ENCODE data around the gene TMEM120A. TPM values are rescaled to one million over a fixed set of nuclear protein-coding genes. Genes with fewer than 3 reads are reported as not detected.
A peak's percentile ranks its signal among the peaks of the same experiment; 100 is the strongest.
"Not testable (repeated sequence)": the region's sequence is repeated elsewhere in the genome, so short reads cannot be mapped to it uniquely, and the experiment has no call there.

TMEM120A gene
- 21.6 and 34.7 TPM in 2 replicates for total RNA-seq

DNA sequence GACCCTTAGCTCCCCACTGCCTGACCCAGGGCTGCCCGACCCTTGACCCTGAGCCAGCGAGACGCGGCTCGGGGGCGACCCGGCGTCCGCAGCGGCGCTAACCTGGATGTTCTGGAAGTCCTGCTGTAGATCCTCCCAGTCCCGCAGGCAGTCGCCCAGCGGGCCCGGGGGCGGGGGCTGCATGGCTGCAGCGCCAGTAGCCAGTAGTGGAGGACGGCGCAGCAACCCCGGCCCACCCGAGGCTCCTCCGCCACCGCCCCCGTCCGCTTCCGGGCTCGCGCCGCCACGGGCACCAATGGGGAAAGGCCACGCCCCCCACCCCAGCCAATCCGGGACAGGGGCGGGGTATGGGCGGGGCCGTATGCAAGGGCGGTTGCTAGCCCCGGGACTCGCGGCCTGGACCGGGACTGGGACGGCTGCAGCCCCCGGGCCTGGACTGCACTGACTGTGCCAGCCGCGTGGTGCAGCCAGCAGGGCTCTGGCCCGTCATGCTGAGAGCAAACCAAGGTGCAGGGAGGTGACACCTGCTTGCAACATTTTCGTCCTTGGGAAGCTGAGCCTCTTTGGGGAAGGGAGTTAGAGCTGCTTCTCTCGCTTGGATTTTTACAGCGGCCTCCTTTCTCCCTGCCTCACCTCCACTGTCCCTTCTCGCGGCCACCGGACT is at the start of gene TMEM120A:
Gene TMEM120A (minus strand): TSS at position 208 of the 664 bp plus-strand sequence. CDS start 25 bp downstream, at position 183.
- peak within 1 kb of the TSS; percentile 88 for H3K4me3 ChIP-seq (ENCODE audit: low read depth, low read length)
- H3K27me3 ChIP-seq (ENCODE audit: control insufficient read depth, insufficient read depth, low read length), result no peaks in the 10 kb centered on the region
- peak; percentile 72 for DNase-seq (ENCODE audit: low read depth)
- no peak for FAIRE-seq
- peaks cover 2% of the 10 kb centered on the region for H3K36me3 ChIP-seq (ENCODE audit: control insufficient read depth, insufficient read depth, low read length)
- TF ChIP-seq, protein P1, sequence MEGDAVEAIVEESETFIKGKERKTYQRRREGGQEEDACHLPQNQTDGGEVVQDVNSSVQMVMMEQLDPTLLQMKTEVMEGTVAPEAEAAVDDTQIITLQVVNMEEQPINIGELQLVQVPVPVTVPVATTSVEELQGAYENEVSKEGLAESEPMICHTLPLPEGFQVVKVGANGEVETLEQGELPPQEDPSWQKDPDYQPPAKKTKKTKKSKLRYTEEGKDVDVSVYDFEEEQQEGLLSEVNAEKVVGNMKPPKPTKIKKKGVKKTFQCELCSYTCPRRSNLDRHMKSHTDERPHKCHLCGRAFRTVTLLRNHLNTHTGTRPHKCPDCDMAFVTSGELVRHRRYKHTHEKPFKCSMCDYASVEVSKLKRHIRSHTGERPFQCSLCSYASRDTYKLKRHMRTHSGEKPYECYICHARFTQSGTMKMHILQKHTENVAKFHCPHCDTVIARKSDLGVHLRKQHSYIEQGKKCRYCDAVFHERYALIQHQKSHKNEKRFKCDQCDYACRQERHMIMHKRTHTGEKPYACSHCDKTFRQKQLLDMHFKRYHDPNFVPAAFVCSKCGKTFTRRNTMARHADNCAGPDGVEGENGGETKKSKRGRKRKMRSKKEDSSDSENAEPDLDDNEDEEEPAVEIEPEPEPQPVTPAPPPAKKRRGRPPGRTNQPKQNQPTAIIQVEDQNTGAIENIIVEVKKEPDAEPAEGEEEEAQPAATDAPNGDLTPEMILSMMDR (IDR thresholded peaks at IDR 0.05; ENCODE audit: insufficient read depth, low read length, severe bottlenecking), result peak; percentile 4

DNA sequence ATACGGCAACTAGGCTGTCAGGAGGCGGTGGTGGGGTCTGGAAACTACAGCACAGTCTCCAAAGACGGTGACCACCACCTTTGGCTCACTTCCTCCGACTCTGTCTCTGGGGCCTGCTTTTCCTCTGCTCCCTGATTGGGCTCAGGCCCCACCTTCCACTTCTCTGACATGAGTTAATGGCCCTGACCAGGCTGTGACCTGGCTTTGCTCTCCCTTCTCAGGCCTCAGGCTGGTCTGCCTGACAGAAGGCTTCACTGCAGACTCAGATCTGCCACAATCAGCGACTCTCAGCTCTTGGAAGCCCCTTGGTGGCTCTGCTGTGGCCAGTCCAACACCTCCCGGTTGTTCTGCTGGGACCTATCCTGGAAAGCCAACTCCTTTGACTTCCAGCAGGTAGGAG is 45.7 kb upstream of the TMEM120A start:
- H3K36me3 ChIP-seq (ENCODE audit: control insufficient read depth, insufficient read depth, low read length), result peaks cover 4% of the 10 kb centered on the region
- DNase-seq (ENCODE audit: low read depth), result no peak
- H3K4me3 ChIP-seq (ENCODE audit: low read depth, low read length), result no peak overlapping the region
- TF ChIP-seq, protein P1 (IDR thresholded peaks at IDR 0.05; ENCODE audit: insufficient read depth, low read length, severe bottlenecking), result no peak
- FAIRE-seq, result no peak
- no peaks in the 10 kb centered on the region for H3K27me3 ChIP-seq (ENCODE audit: control insufficient read depth, insufficient read depth, low read length)

DNA sequence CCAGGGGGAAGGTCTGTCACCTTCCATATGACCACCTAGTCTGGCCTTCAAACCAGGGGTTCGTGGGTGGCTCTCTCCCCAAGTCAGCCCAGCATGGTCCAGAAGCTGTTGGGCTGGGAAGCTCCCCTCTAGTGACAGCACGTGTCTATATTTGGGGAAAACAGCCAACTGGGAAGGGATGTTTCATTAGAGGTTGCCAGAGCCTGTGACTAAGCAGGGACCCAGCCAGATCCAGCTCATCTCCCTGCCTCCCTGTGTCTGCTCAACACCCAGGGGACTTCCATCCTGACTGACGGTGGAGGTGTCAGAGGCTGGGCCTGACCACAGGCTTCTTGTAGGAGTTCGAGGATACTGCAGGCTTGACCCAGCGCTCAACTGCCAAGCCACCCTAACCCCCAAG is 42.9 kb upstream of the TMEM120A start:
- TF ChIP-seq, protein P1 (IDR thresholded peaks at IDR 0.05; ENCODE audit: insufficient read depth, low read length, severe bottlenecking), result no peak
- H3K36me3 ChIP-seq (ENCODE audit: control insufficient read depth, insufficient read depth, low read length), result peaks cover 4% of the 10 kb centered on the region
- DNase-seq (ENCODE audit: low read depth) (no peak), FAIRE-seq (no peak)
- H3K27me3 ChIP-seq (ENCODE audit: control insufficient read depth, insufficient read depth, low read length), result no peaks in the 10 kb centered on the region
- no peak overlapping the region for H3K4me3 ChIP-seq (ENCODE audit: low read depth, low read length)

DNA sequence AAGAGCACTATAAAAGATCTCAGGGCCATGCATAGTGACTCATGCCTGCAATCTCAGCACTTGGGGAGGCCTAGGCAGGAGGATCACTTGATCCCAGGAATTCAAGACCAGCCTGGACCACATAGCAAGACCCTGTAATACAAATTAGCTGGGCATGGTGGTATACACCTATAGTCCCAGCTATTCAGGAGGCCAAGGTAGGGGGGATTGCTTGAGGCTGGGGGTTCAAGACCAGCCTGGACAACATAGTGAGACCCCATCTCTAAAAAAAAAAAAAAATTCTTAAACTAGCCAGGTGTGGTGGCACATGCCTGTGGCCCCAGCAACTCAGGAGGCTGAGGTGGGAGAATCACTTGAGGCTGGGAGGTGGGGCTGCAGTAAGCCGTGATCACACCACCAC is 37.6 kb upstream of the TMEM120A start:
- Histone ChIP-seq H3K36me3 (ENCODE audit: control insufficient read depth, insufficient read depth, low read length) (peaks cover 5% of the 10 kb centered on the region), H3K4me3 (ENCODE audit: low read depth, low read length) (no peak overlapping the region), H3K27me3 (ENCODE audit: control insufficient read depth, insufficient read depth, low read length) (no peaks in the 10 kb centered on the region)
- FAIRE-seq (no peak), DNase-seq (ENCODE audit: low read depth) (no peak)
- TF ChIP-seq, protein P1 (IDR thresholded peaks at IDR 0.05; ENCODE audit: insufficient read depth, low read length, severe bottlenecking), result no peak

DNA sequence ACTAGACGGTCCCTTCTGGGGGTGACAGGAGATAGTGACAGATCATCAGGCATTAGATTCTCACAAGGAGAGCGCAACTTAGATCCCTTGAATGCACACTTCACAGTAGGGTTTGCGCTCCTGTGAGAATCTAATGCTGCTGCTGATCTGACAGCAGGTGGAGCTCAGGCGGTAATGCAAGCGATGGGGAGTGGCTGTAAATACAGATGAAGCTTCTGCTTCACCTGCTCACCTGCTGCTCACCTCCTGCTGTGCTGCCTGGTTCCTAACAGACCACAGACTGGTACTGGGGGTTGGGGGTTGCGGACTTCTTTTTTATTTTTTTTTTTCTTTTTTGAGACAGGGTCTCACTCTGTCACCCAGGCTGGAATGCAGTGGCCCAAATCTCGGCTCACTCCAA is 35.3 kb upstream of the TMEM120A start:
- not testable (repeated sequence) for H3K27me3 ChIP-seq (ENCODE audit: control insufficient read depth, insufficient read depth, low read length); H3K4me3 ChIP-seq (ENCODE audit: low read depth, low read length); FAIRE-seq; DNase-seq (ENCODE audit: low read depth); H3K36me3 ChIP-seq (ENCODE audit: control insufficient read depth, insufficient read depth, low read length)

DNA sequence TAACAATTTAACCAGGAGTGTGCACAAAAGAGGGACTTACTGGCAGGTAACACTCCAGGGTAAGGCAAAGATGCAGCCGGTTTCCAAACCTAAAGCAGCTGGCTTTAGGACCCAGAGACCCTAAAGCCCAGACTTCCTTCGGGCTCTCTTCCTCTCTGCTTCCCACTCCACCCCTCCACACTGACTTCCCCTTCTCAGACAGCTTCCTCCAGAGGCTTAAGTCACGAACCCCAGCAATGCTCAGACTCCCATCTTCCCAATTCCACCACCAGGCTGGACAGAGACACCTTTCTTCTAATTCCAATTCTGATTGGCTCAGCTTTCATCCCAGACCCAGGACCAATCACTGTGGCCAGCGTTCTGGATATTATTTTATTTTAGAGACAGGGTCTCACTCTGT is 28.6 kb upstream of the TMEM120A start:
- peaks cover 8% of the 10 kb centered on the region for H3K36me3 ChIP-seq (ENCODE audit: control insufficient read depth, insufficient read depth, low read length)
- H3K4me3 ChIP-seq (ENCODE audit: low read depth, low read length), result no peak overlapping the region
- FAIRE-seq (no peak), DNase-seq (ENCODE audit: low read depth) (no peak)
- TF ChIP-seq, protein P1 (IDR thresholded peaks at IDR 0.05; ENCODE audit: insufficient read depth, low read length, severe bottlenecking), result no peak
- no peaks in the 10 kb centered on the region for H3K27me3 ChIP-seq (ENCODE audit: control insufficient read depth, insufficient read depth, low read length)
